HG02571 (cell line): Measurements from ENCODE around the gene HEG1.

Source experiments
- ATAC-seq: cut with Tn5 transposase; IDR thresholded peaks from one replicate; pipeline ENCODE4 v1.9.1; 2021; ENCODE audit warnings: mild to moderate bottlenecking, moderate library complexity; ENCODE audit not compliant: unreplicated experiment

HEG1 gene

DNA sequence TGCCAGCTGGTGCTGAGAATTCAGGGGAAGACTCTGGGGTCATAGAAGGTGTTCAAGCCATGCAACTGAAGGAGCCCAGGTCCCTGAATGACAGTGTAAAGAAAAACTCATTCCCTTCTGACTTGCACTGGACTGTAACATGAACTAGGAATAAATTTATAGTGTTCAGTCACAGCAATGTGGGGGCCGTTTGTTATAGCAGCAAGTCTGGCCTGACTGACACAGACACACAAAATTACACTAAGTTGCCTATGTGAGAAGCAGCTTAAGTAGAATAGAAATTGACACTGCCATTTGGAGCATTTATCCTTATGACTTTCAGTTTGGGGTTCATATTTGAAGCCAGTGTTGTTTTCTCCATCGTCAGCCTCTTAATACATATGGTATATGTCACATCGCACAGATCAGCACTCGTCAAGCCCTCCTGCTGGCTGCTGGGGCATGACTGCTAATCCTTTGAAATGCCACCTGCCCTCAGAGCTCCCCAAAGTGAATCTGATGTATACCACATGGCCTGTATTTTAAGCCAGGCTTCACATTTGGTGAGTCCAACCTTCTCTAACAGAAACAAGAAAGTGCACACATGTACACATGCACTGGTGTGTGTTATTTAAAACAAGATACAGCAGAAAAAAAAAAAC, 17.1 kb upstream of the HEG1 start:
- no peak for ATAC-seq

DNA sequence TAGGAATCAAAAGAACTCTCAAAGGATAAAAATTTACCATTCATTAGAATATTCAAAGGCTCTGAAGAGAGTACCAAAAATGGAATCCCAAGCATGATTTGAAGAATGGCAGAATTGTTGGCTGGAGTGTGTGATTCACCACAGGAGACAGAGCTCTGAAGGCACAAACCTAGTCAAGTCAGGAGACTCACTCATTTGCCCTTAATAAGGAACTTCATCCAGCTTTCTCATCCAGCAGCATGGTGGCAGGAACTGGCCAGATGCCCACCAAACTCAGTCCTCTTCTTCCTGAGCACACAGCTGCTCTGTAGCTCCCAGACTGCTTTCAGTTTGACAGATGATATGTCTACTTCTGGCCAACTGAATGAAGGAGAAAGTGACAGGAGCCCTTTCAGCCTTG, 16.5 kb upstream of the HEG1 start:
- ATAC-seq, result no peak

DNA sequence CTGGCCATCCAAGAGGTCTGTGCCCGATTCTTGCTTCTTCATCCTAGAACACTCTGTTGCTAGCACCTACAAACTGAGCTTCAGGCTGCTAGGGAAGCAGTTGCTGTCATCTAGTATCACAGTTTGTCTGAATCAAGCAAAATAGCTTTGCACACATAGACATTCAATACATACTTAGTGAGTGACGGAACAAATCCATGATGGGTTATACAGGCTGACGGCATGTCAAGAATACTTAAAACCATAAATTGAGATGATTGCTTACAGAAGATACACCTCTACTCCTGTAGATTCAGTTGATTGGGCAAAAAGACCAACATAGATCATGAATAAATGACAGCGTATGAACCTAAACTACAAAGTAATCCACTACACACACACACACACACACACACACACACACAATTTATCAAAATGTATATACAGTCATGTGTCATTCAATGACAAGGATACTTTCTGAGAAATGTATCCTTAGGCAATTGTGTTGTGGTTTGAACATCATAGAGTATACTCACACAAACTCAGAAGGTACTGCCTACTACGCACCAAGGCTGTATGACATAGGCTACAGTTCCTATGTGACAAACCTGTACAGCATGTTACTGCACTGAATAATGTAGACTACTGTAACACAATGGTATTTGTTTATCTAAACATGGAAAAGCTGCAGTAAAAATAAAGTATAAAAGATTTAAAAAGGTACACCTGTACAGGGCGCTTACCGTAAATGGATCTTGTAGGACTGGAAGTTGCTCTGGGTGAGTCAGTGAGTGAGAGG, 14.4 kb upstream of the HEG1 start:
- ATAC-seq, result no peak

DNA sequence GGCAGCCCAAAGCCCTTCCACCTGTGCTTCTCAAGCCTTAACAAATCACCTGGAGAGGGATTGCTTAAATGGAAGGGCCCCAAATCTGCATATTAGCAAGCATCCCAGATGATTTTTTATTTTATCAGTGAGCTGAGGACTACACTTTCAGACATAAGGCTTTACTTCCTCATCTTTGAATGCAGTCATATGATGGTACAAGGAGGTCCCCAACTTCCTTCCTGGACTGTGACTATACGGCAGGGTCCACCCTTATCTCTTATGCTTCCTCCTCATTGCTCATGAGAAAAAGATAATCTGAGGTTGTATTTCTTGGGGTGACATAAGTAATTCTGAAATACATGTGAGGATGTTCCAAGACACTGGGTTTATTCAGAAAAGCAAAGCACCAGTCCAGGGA, 13.7 kb upstream of the HEG1 start:
- ATAC-seq, result no peak

DNA sequence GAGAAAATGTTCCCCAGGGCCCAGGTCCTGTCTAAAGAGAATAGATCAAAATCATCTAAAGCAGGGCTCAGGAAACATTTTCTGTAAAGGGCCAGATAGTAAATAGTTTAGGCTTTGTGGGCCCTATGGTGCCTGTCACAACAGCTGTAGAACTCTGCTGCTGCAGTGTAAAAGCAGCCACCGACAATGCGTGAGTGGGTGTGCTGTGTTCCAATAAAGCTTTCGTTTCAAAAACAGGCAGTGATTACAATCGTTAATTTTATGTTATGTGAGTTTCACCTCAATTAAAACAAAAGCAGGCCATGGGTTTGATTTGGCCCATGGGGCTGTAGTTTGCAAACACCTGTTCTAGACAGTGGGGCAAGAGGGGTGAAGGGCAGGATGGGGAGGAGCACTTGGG, 12.5 kb upstream of the HEG1 start:
- no peak for ATAC-seq

DNA sequence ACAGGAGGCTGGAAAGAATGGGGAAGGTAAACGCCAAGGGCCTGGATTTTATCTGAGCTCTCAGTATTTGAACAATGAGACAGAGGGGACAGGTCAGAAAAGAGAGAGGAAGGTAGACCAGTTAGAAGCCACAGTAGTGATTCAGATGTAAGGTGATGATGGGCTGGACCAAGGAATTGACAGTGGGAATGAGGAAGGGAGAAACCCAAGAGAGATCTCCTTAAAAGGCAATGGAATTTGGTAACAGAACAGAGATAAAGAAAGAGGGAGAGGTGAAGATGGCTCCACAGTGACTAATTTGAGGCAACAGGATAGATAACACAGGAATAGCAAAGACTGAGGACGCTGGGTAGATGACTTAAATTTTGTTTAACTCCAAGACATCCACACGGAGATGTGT, 11.4 kb upstream of the HEG1 start:
- no peak for ATAC-seq

DNA sequence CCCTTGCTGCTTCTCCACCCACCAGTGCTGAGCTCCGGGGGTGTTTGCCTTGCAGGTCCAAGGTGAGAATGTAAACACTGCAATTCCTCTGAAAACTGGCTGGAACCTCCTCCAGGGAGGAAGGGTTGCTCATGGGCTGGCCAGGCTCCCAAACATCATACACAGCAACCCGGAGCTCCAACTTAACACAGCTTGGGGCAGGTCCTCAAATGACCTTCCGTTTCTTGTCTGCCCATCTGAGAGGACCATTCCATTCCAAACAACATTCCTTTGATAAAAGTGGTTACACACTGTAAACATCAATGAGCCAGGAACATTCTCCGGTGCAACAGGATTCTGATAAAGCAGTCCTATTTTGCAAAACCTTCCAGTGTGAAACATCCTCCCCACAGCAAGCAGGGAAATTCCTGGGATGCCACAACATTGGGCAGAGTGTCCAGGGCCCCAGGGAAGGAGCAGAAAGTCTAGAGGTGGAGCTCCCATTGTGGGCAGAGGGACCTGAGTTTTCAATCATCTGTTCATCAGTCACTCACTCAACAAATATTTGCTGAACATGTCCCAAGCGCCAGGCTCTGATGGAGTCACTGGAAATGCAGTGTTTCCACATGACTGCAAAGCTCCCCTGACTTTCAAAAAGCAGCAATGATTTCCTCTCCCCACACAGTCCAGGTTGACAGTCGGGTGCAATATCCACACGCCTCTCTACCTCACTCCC, 7.3 kb upstream of the HEG1 start:
- ATAC-seq, result no peak

DNA sequence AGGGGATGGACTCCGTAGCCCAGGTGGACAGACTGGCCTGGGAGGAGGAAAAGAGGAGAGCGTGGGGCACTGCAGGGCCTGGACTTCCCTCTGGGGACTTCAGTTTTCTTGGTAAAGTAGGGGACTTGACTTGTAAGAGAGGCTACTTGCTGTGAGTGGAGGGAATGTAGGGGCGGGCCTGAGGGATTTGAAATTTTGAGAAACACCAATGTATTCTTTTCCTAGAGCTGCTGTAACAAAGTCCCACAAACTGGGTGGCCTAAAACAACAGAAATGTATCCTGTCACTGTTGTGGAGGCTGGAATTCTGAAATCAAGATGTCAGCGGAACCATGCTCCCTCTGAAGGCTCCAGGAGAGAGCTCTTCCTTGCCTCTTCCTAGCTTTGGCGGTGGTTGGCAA, 5.8 kb upstream of the HEG1 start:
- no peak for ATAC-seq

DNA sequence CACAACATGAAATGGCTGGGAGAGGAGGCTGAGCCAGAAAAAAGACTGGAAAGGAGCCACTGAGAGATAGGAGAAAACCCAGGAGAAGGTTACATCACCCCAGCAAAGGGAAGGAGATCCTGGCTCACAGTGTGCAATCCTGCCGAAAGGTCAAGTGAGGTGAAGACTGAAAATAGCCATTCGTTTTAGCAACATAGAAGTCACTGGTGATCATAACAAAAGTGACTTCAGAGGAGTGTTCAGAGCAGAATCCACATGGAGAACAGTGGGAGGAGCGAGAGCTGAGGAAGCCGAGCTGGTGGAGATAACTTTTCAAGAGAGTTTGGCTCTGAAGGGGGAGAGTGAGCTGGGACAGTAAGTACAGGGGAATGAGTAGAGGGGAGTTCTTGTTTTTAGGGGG, 5.4 kb upstream of the HEG1 start:
- ATAC-seq, result no peak

DNA sequence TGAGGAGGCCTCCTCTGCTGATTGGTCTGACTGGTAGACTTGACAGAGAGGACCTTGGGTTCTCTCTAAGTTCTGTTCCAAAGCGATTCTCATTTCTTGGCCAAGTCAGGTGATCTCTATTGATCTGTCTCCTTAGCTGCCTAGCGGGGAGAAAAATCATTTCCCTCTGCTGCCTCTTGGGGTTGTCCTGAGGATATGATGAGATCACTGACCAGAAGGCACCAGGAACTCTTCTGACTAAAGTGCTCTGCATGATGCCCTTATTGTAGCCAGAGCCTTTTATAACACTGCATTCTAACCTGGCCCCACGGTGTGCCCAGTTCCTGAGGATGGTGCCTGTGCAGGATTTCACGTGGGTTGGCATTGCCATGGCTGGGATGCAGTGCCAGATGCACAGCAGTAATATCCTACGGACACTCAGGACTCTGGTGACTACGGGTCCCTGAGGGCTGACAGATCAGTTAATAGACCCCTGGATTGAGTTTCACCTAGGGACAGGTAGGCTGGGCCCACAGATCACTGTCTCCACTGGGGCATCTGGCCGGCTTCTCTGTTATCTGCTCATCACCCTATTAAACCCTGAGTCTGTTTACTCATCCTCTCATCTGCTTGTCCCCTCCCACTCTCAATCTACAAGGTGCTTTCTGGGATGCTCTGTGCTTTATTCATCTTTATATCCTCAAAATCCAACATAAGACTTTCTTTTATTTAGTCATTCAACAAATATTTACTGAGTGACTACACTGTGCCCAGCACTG, 3.9 kb upstream of the HEG1 start:
- ATAC-seq, result no peak

DNA sequence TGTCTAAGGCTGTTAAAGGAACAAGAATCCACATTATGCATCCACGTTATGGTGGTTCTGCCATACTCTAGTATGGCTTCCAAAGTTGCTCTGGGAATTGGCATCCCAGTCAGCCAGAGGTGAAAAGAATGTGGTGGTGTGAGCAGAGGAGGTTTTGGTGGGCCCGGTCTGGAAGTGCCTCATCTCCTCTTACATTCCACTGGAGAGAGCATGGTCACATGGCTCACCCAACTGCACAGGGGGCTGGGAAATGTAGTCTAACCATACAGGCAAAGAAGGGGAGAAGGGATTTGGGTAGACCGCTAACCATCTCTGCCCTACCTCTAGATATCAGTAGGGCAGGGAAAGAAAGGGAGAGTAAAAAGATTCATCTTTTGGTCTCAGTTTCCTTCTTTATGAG, 3.2 kb upstream of the HEG1 start:
- ATAC-seq, result no peak

DNA sequence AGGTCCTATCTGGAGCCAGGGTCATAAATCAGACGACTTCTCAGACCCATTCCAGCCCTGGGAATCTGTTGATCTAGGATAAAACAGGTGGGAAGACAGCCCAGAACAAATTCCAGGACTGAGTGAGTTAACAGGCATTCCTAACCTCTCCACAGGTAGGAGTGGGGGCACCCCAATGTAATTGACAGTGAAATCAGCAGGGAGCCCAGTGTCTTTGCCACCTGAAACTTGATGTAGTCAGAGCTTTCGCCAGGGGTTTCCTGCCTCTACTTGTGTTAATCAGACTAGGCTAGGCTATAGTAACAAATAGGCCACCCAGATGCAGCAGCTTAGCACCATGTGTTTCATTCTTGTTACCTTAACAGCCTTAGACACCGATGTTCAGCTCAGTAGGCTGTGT, 2.7 kb upstream of the HEG1 start:
- ATAC-seq, result no peak

DNA sequence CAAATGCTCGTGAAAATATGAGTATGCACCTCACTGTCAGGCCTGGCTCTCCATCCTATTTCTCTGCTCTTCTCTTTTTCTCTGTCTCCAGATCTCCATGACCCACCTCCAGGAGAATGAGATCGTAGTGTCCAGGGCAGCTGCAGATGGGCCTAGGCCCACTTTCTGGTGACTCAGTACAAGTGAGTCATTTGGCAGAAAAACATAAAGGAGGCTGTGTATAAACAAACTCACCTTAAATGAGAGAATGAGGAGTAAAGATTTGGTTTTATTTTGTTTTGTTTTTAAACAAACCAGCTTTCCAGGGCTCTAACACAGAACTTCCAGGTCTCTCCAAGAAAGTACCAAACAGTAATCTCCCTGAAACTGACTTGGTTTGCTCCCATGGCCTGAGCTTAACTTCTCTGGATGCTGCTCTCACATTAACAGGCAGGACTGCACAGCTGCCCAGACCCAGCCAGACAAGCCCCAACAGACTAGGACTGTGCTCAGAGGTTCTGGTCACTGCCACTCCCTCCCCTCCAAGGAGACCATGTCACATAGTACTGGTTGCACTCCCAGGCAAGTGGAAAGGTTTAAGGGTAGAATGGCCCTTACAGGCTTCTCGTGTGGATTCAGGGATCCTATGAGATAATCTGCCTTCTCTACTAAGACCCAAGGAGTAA, 1.5 kb upstream of the HEG1 start:
- no peak for ATAC-seq

DNA sequence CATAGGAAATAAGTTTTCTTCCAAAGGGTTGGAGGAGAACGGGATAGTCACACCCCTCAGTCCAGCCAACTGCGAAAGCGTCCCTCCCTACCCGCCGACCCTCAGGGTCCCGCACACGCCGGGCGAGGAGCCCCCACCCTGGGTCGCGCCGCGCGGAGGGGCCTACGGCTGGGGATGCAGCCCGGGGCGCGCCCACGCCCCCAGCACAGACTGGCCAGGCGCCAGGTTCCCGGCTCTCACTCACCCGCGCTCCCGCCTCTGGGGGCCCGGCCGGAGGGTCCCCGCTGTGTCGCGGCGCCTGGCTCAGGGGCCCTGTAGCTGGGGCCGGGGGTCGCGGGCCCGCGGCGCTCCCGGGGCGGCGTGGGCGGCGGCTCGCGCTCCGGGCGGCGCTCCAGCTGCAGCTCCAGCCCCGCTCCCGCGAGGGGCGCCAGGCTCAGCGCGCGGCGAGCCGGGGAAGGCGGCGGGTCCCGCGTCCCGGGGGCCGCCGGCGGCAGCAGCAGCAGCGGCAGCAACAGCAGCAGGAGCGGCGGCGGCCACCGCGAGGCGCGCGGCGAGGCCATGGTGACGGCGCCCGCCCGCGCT, 375 bp downstream of the HEG1 start:
- peak; percentile 22 for ATAC-seq

DNA sequence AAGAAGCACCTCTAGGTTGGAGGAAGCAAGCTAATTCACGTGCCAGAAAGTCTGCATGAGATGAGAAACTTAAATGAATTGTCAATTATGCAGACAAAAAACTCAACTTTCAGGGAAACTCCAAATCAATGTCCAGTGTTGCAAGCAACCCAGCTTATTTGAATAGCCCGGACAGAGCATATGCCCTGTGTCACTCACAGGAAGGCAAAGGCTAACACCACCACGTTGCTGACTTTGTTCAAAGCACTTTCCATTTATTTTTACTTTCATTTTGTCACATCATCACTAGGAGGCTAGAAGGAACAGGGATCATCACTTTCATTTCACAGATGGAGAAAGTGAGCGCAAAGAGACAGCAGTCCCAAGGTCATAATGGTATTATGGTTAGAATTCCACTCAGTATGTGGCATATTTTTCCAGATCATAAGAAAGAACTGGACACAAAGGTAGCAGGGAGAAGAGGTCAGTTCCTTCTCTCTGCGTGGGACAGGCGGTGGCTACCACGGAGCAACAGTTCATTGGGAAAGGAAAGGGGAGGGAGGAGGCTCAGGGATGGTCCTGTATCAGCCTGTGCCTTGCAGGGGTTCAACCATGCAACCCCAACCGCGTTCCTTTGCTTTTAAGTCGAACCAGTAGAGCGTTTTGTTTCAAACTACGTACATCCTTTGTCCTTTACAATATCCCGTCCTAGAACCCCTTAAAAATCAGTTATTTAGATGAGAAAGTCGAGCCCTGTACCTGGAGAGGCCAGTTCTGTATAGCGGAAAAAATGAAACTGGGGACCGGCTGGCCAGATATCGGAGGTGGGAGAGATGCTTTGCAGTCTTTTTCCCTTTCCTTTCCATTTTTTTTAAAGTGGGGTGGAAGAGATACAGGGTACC, 1.1 kb downstream of the HEG1 start:
- peak; percentile 30 for ATAC-seq

DNA sequence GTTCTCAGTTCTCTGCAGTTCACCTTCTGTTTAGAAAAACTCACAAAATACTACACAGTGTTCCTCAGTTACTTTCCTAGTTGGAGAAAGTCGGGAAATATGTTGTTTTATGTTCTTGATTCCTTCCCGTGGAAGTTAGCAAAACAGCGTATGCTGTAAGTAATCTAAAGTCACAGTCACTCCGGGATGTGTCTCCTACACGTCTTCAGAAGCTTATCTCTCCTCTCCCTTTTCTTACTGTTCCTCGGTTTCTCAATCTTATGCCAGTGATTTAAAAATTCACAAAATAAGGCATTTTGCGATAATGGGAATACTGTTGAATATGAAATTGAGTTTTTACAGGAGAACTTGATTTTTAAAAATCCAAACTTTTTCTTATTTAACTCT, 1.7 kb downstream of the HEG1 start:
- ATAC-seq, result no peak

DNA sequence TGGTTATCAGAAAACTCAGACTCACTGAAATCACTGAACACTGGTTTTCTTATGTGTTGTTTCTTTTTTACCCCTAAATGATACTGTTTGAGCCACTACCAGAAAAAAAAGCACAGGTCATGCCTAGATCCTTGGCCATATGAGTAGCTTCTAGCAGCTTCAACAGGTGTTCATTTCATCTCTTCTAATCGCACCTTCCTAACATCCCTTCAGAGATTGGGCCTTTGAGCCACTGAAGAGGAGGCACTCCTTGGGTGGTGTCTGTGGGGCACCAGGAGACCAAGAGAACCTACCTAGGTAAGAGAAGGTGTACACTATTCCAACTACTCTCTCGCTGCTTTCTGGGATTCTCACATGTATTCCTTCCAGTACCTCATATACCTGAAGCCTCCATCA, 2.5 kb downstream of the HEG1 start:
- no peak for ATAC-seq

DNA sequence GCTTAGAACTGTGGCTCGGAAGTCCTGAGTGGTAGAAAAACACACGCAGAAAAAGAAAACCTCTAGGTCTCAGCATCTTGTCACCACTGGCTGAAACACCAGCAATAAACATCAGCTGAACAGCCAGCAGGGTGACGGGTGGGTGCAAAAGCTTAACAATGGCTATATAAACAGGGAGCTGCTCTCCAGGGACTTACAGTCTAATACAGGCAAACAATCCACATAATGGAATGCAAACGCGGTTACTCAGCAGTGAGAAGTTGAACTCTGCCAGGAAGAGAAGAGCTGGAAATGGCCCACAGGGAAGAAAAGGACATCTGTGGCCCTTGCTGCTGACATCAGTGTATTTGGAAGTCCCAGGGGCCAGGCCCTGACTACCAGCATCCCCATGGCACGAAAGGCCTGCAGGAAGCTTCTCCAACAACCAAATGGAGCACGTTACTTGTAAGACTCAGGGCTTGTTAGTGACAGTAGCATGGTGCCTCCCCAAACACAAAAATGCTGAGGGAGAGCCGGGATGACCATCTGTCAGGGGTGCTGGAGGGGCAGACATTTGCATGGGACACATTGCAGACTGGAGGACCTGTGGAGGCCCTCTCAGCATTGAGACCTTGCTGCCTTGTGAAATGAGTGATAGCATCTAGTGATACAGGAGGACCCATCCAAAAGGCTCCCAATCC, 3.0 kb downstream of the HEG1 start:
- no peak for ATAC-seq
